Loucy (cell line): ENCODE results near the gene GRIPAP1.

Experiments
- H2AFZ ChIP-seq: fragments of 200-600 bp; sonication (generic); 2 replicates; pipeline ENCODE4 v1.6.0; 2016; ENCODE audit warnings: antibody characterized with exemption, mild to moderate bottlenecking, low read length, moderate library complexity
- H3F3A ChIP-seq: fragments of 200-600 bp; 2 replicates; pipeline ENCODE4 v1.6.0; 2016; ENCODE audit warnings: antibody characterized with exemption, low read depth, mild to moderate bottlenecking
- H3K27me3 ChIP-seq: fragments of 200-600 bp; sonication (generic); 2 replicates; pipeline ENCODE4 v1.6.1; 2014; ENCODE audit warnings: low read length, mild to moderate bottlenecking; ENCODE audit not compliant: insufficient read depth, poor library complexity, severe bottlenecking
- H3K36me3 ChIP-seq: fragments of 200-600 bp; sonication (generic); 2 replicates; pipeline ENCODE4 v1.6.1; 2016; ENCODE audit warnings: low read length; ENCODE audit not compliant: insufficient read depth
- H3K4me1 ChIP-seq: fragments of 200-600 bp; sonication (generic); 2 replicates; pipeline ENCODE4 v1.5.1; 2014; ENCODE audit warnings: low read length, mild to moderate bottlenecking; ENCODE audit not compliant: insufficient read depth, poor library complexity, severe bottlenecking
- H3K4me2 ChIP-seq: fragments of 200-600 bp; sonication (generic); 2 replicates; pipeline ENCODE4 v1.6.0; 2014; ENCODE audit warnings: antibody characterized with exemption, low read length, low read depth, mild to moderate bottlenecking; ENCODE audit not compliant: poor library complexity, severe bottlenecking
- H3K4me3 ChIP-seq: fragments of 200-600 bp; sonication (generic); 2 replicates; pipeline ENCODE4 v1.5.1; 2014; ENCODE audit warnings: low read length, mild to moderate bottlenecking, mixed read lengths; ENCODE audit not compliant: poor library complexity, severe bottlenecking
- H3K79me2 ChIP-seq: fragments of 200-600 bp; sonication (generic); 2 replicates; pipeline ENCODE4 v1.6.1; 2014; ENCODE audit warnings: low read length; ENCODE audit not compliant: insufficient read depth
- H3K9ac ChIP-seq: fragments of 200-600 bp; sonication (generic); 2 replicates; pipeline ENCODE4 v1.6.0; 2014; ENCODE audit warnings: mild to moderate bottlenecking, low read depth, low read length, moderate library complexity; ENCODE audit not compliant: poor library complexity, severe bottlenecking
- H3K9me2 ChIP-seq: fragments of 200-600 bp; sonication (generic); replicated peaks from 2 replicates; pipeline ENCODE4 v1.6.1; 2016; ENCODE audit warnings: low read depth, low read length, mixed read lengths
- H3K9me3 ChIP-seq: fragments of 200-600 bp; sonication (generic); 2 replicates; pipeline ENCODE4 v1.6.1; 2014; ENCODE audit warnings: mild to moderate bottlenecking, antibody characterized with exemption, low read length, low read depth; ENCODE audit not compliant: insufficient read depth
- H4K20me1 ChIP-seq: fragments of 200-600 bp; sonication (generic); 2 replicates; pipeline ENCODE4 v1.6.0; 2014; ENCODE audit warnings: antibody characterized with exemption, low read length, mild to moderate bottlenecking; ENCODE audit not compliant: insufficient read depth, poor library complexity, severe bottlenecking
- CTCF ChIP-seq: fragments of 200-600 bp; sonication (generic); conservative IDR thresholded peaks from 2 replicates; pipeline ENCODE4 v1.5.1; 2014; ENCODE audit warnings: mild to moderate bottlenecking, antibody characterized with exemption, low read length
- EZH2phosphoT487 ChIP-seq: fragments of 200-600 bp; IDR thresholded peaks from 2 replicates; pipeline ENCODE4 v1.6.1; 2018; ENCODE audit warnings: antibody characterized with exemption, mild to moderate bottlenecking, moderate library complexity, borderline replicate concordance

Gene GRIPAP1

DNA sequence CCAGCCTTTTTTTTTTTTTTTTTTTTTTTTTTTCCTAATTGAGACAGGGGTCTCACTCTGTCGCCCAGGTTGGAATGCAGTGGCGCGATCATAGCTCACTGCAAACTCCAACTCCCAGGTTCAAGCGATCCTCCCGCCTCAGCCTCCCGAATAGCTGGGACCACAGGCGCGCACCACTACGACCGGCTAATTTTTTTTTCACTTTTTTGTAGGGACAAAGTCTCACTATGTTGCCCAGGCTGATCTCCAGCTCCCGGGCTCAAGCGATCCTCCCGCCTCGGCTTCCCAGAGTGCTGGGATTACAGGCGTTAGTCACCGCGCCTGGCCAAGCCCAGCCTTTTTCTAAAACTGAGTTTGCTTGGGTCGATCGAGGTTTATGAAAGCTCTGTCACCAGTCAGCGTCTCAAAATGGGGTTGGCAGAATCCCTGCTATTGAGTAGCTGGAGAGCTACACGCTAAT, 43.4 kb downstream of the GRIPAP1 start:
- Histone ChIP-seq H3F3A (no peaks in the 10 kb centered on the region), H3K4me1 (peaks cover 20% of the 10 kb centered on the region), H3K9me3 (no peaks in the 10 kb centered on the region), H3K27me3 (no peaks in the 10 kb centered on the region), H3K79me2 (peaks cover 35% of the 10 kb centered on the region), H3K9me2 (no peaks in the 10 kb centered on the region), H3K4me2 (peak overlapping the region; percentile 95), H3K4me3 (peak overlapping the region; percentile 79), H2AFZ (peak overlapping the region; percentile 70), H4K20me1 (peaks cover 27% of the 10 kb centered on the region), H3K36me3 (no peaks in the 10 kb centered on the region), H3K9ac (peak overlapping the region; percentile 83)
- TF ChIP-seq EZH2phosphoT487 (no peak), CTCF (no peak)

GRCh38 chrX:48957827-48958634, 44.0 kb downstream of the GRIPAP1 start:
- Histone ChIP-seq H3K4me1 (peaks cover 23% of the 10 kb centered on the region), H3K9me2 (no peaks in the 10 kb centered on the region), H3K4me3 (peak overlapping the region; percentile 79), H3K4me2 (peak overlapping the region; percentile 95), H3K36me3 (no peaks in the 10 kb centered on the region), H3K27me3 (no peaks in the 10 kb centered on the region), H4K20me1 (peaks cover 27% of the 10 kb centered on the region), H3F3A (no peaks in the 10 kb centered on the region), H2AFZ (peak overlapping the region; percentile 70), H3K9me3 (no peaks in the 10 kb centered on the region), H3K9ac (peak overlapping the region; percentile 83), H3K79me2 (peaks cover 41% of the 10 kb centered on the region)
- TF ChIP-seq EZH2phosphoT487 (no peak), CTCF (no peak)

GRCh38 chrX:48957477-48957826, 44.6 kb downstream of the GRIPAP1 start, which contains the start of gene OTUD5:
Gene OTUD5, minus strand, starts transcription at chrX:48957607. Its CDS starts 37 bp downstream, at chrX:48957570.
- Histone ChIP-seq H4K20me1 (peaks cover 27% of the 10 kb centered on the region), H3K79me2 (peaks cover 47% of the 10 kb centered on the region), H3K4me3 (peak within 1 kb of the TSS; percentile 79), H3K27me3 (no peaks in the 10 kb centered on the region), H3K9ac (peak within 1 kb of the TSS; percentile 83), H3K9me3 (no peaks in the 10 kb centered on the region), H3F3A (no peaks in the 10 kb centered on the region), H3K9me2 (no peaks in the 10 kb centered on the region), H3K36me3 (no peaks in the 10 kb centered on the region), H3K4me2 (peak within 1 kb of the TSS; percentile 95), H2AFZ (peak within 1 kb of the TSS; percentile 70), H3K4me1 (peaks cover 23% of the 10 kb centered on the region)
- TF ChIP-seq CTCF (no peak), EZH2phosphoT487 (no peak)
